IMR-90 (cell line): ENCODE data around the gene PITX3. TPM values are rescaled to one million over a fixed set of nuclear protein-coding genes. Genes with fewer than 3 reads are reported as not detected.

Experiments used
- ATAC-seq: fragments of 200-7000 bp; cut with Tn5 transposase; 2 replicates; pipeline ENCODE4 v1.9.1; 2020; ENCODE audit warnings: low read depth, mild to moderate bottlenecking, moderate library complexity
- BruUV-seq: library from RNA; stranded (reverse); fragments of 400-500 nt; replicated peaks from 2 replicates; lab custom pipeline; 2021; lab: Mats Ljungman, UMichigan
- CTCF ChIA-PET: fragments of 300-600 bp; formaldehyde crosslinking; extraction: SDS; loops from one replicate; lab custom pipeline; 2021; ENCODE audit warnings: antibody characterized with exemption; lab: Yijun Ruan, JAX
- POLR2A ChIA-PET: fragments of 300-600 bp; sonication (Branson Sonifier 250); formaldehyde crosslinking; loops from one replicate; lab custom pipeline; 2022; ENCODE audit warnings: antibody characterized with exemption; ENCODE audit not compliant: unreplicated experiment; lab: Charles Lee
- DNase-seq: peaks from one replicate; pipeline ENCODE4 v3.0.0; 2013
- H2AFZ ChIP-seq: replicated peaks from 2 replicates; pipeline ENCODE3; 2013; ENCODE audit warnings: low read length, mild to moderate bottlenecking; ENCODE audit not compliant: poor library complexity
- H2AK5ac ChIP-seq: 2 replicates; pipeline ENCODE4 v1.6.1; 2013; ENCODE audit warnings: low read depth, low read length, inconsistent platforms
- H2AK9ac ChIP-seq: replicated peaks from 2 replicates; pipeline ENCODE3; 2013; ENCODE audit warnings: mild to moderate bottlenecking, low read depth, low read length, moderate library complexity; ENCODE audit not compliant: poor library complexity
- H2BK120ac ChIP-seq: 2 replicates; pipeline ENCODE4 v1.6.1; 2013; ENCODE audit warnings: low read depth, low read length, inconsistent platforms
- H2BK15ac ChIP-seq: 3 replicates; pipeline ENCODE4 v1.6.1; 2013; ENCODE audit warnings: low read depth, low read length, inconsistent platforms
- H2BK20ac ChIP-seq: 2 replicates; pipeline ENCODE4 v1.6.1; 2013; ENCODE audit warnings: low read depth, mild to moderate bottlenecking, inconsistent platforms, low read length, moderate library complexity
- H2BK5ac ChIP-seq: 2 replicates; pipeline ENCODE4 v1.6.1; 2013; ENCODE audit warnings: mild to moderate bottlenecking, low read depth, low read length, inconsistent platforms; ENCODE audit not compliant: poor library complexity, severe bottlenecking
- H3K14ac ChIP-seq: replicated peaks from 2 replicates; pipeline ENCODE4 v1.6.1; 2013; ENCODE audit warnings: low read depth, low read length, inconsistent platforms
- H3K18ac ChIP-seq: 2 replicates; pipeline ENCODE4 v1.6.1; 2013; ENCODE audit warnings: low read depth, low read length, control low read depth
- H3K23ac ChIP-seq: 2 replicates; pipeline ENCODE4 v1.6.1; 2013; ENCODE audit warnings: low read depth, low read length, inconsistent platforms
- H3K27ac ChIP-seq: 2 replicates; pipeline ENCODE4 v1.5.1; 2013; ENCODE audit warnings: mild to moderate bottlenecking, control low read depth, low read length; ENCODE audit not compliant: insufficient read depth
- H3K27me3 ChIP-seq: 2 replicates; pipeline ENCODE4 v1.6.1; 2013; ENCODE audit warnings: low read length; ENCODE audit not compliant: control insufficient read depth, insufficient read depth
- H3K36me3 ChIP-seq: 2 replicates; pipeline ENCODE4 v1.6.1; 2013; ENCODE audit warnings: low read length, mixed read lengths; ENCODE audit not compliant: control insufficient read depth, insufficient read depth
- H3K4ac ChIP-seq: 2 replicates; pipeline ENCODE4 v1.6.1; 2013; ENCODE audit warnings: low read depth, low read length, inconsistent platforms
- H3K4me1 ChIP-seq: 2 replicates; pipeline ENCODE4 v1.6.1; 2013; ENCODE audit warnings: low read length, mixed read lengths; ENCODE audit not compliant: control insufficient read depth, insufficient read depth
- H3K4me2 ChIP-seq: 2 replicates; pipeline ENCODE4 v1.6.1; 2013; ENCODE audit warnings: low read depth, mild to moderate bottlenecking, control low read depth, low read length, moderate library complexity
- H3K4me3 ChIP-seq: 2 replicates; pipeline ENCODE4 v1.5.1; 2013; ENCODE audit warnings: low read depth, mild to moderate bottlenecking, control low read depth, low read length, moderate library complexity; ENCODE audit not compliant: insufficient read depth
- H3K56ac ChIP-seq: 2 replicates; pipeline ENCODE4 v1.6.1; 2013; ENCODE audit warnings: low read length, inconsistent platforms; ENCODE audit not compliant: insufficient read depth; ENCODE audit errors: extremely low read depth
- H3K79me1 ChIP-seq, 2 experiments: 2 replicates each; pipeline ENCODE4 v1.6.1; 2013; ENCODE audit warnings: low read length in 2 of 2, inconsistent platforms in 1 of 2, low read depth in 1 of 2
- H3K9ac ChIP-seq: 2 replicates; pipeline ENCODE4 v1.6.1; 2013; ENCODE audit warnings: low read depth, low read length, control low read depth
- H3K9me1 ChIP-seq: 2 replicates; pipeline ENCODE4 v1.6.1; 2013; ENCODE audit warnings: low read length, inconsistent platforms; ENCODE audit not compliant: insufficient read depth
- H3K9me3 ChIP-seq: 2 replicates; pipeline ENCODE4 v1.6.1; 2013; ENCODE audit warnings: low read length; ENCODE audit not compliant: control insufficient read depth, insufficient read depth
- H4K20me1 ChIP-seq: 2 replicates; pipeline ENCODE4 v1.6.1; 2013; ENCODE audit warnings: low read length, inconsistent platforms; ENCODE audit not compliant: insufficient read depth
- H4K5ac ChIP-seq: 2 replicates; pipeline ENCODE4 v1.6.1; 2013; ENCODE audit warnings: mild to moderate bottlenecking, low read depth, low read length, control low read depth
- H4K8ac ChIP-seq, 2 experiments: 2 replicates each; pipeline ENCODE4 v1.6.1; 2013; ENCODE audit warnings: low read depth in 2 of 2, low read length in 2 of 2, control low read depth in 1 of 2, inconsistent platforms in 1 of 2
- H4K91ac ChIP-seq: 2 replicates; pipeline ENCODE4 v1.6.1; 2013; ENCODE audit warnings: low read depth, low read length, inconsistent platforms; ENCODE audit not compliant: insufficient read depth
- CEBPB ChIP-seq: IDR thresholded peaks from 2 replicates; pipeline ENCODE4 v1.6.1; 2012; ENCODE audit warnings: low read depth, low read length, improper control_type of control experiment
- CHD1 ChIP-seq: IDR thresholded peaks from 2 replicates; pipeline ENCODE4 v1.6.1; 2012; ENCODE audit warnings: low read depth, low read length, improper control_type of control experiment
- MAFK ChIP-seq: IDR thresholded peaks from 2 replicates; pipeline ENCODE4 v1.6.1; 2012; ENCODE audit warnings: low read depth, low read length, improper control_type of control experiment
- MAZ ChIP-seq: IDR thresholded peaks from 2 replicates; pipeline ENCODE4 v1.6.1; 2012; ENCODE audit warnings: low read depth, mild to moderate bottlenecking, low read length, improper control_type of control experiment, moderate library complexity, borderline replicate concordance
- MXI1 ChIP-seq: IDR thresholded peaks from 2 replicates; pipeline ENCODE4 v1.6.1; 2012; ENCODE audit warnings: low read depth, mild to moderate bottlenecking, low read length, moderate library complexity, borderline replicate concordance
- NFE2L2 ChIP-seq: fragments of 150-350 bp; IDR thresholded peaks from 2 replicates; pipeline ENCODE4 v1.6.1; 2016; ENCODE audit warnings: low read depth, mild to moderate bottlenecking, low read length
- POLR2A ChIP-seq: IDR thresholded peaks from 2 replicates; pipeline ENCODE4 v1.6.1; 2012; ENCODE audit warnings: mild to moderate bottlenecking, low read depth, low read length
- RAD21 ChIP-seq: IDR thresholded peaks from 2 replicates; pipeline ENCODE4 v1.6.1; 2012; ENCODE audit warnings: low read length, improper control_type of control experiment
- RFX5 ChIP-seq: IDR thresholded peaks from 2 replicates; pipeline ENCODE4 v1.8.0; 2012; ENCODE audit warnings: low read depth, mild to moderate bottlenecking, low read length, moderate library complexity
- SMC3 ChIP-seq: fragments of 150-350 bp; IDR thresholded peaks from 2 replicates; pipeline ENCODE4 v1.6.1; 2016; ENCODE audit warnings: low read depth, mild to moderate bottlenecking, antibody characterized with exemption, low read length, moderate library complexity
- WGBS, 2 experiments: methylation state at CpG; one replicate each; pipeline versions ENCODE4 v1.1.5 to v1.1.7; 2013; ENCODE audit warnings: missing lambda C conversion rate in 2 of 2; ENCODE audit not compliant: insufficient read length in 1 of 2; ENCODE audit errors: extremely low coverage in 2 of 2; 5-methylcytosine and 5-hydroxymethylcytosine counted together
- dilution Hi-C: fragments of 300-500 bp; cut with HindIII; formaldehyde crosslinking; loops from one replicate; pipeline ENCODE4 v1.14.3; 2018; ENCODE audit warnings: low sequenced_read_pairs; ENCODE audit not compliant: unreplicated experiment
- in situ Hi-C: fragments of 300-500 bp; cut with MboI; formaldehyde crosslinking; loops from 3 replicates; pipeline ENCODE4 v1.14.3; 2019; ENCODE audit warnings: low sequenced_read_pairs, inconsistent platforms, mixed read lengths
- intact Hi-C: fragments of 100-400 bp; cut with micrococcal nuclease; formaldehyde crosslinking; loops from 2 replicates; pipeline ENCODE4 v1.10.0; 2022
- polyA plus RNA-seq, 3 experiments: library from polyadenylated mRNA; depleted of rRNA; stranded (reverse); fragments of >200 nt; gene quantifications; 2 replicates each; pipeline ENCODE4 v1.2.3, GENCODE V29; 2012; ENCODE audit warnings: low replicate concordance in 1 of 3
- total RNA-seq: library from RNA; depleted of rRNA; stranded (reverse); fragments of >200 nt; gene quantifications from 2 replicates; pipeline ENCODE4 v1.2.3, GENCODE V29; 2012
- TF ChIP-seq, protein P1 (sequence below): conservative IDR thresholded peaks from 2 replicates; pipeline ENCODE4 v1.5.1; 2012; ENCODE audit warnings: mild to moderate bottlenecking, low read depth, low read length, improper control_type of control experiment
- TF ChIP-seq, protein P2 (sequence below): fragments of 150-350 bp; IDR thresholded peaks from 2 replicates; pipeline ENCODE4 v1.6.1; 2017; ENCODE audit warnings: mild to moderate bottlenecking, antibody characterized with exemption, low read length, low read depth
- TF ChIP-seq, protein P3 (sequence below): fragments of 150-350 bp; IDR thresholded peaks from 2 replicates; pipeline ENCODE4 v1.6.1; 2016; ENCODE audit warnings: low read depth, mild to moderate bottlenecking, low read length, moderate library complexity, borderline replicate concordance

PITX3 gene
- total and polyA plus RNA-seq, 2 of the 4 experiments (the other 2 are of a cell fraction) = not detected

DNA sequence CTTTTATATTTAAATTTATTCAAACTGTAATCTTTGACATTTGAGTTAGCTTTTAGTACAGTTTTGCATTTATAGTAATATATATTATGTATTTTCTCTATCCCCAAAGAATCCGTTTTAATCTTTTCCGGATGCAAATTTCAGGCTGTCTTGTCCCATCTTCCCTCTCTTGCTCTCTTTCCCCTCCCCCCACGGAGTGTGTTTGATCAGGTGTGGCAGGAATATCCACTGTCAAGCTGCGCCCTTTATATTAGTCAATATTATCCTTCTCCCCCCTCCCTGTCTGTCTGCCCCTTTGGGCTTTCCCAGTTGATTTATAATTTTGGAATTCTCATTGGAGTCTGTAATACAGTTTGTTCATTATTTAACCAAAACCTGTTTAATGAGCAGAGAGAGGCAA, 23.1 kb upstream of the PITX3 start:
- no peak overlapping the region for H3K4me2 ChIP-seq
- peaks cover 21% of the 10 kb centered on the region for H3K4me1 ChIP-seq
- H2BK20ac ChIP-seq = no peak overlapping the region
- POLR2A ChIA-PET = no interaction called here
- peaks cover 80% of the 10 kb centered on the region for H4K20me1 ChIP-seq
- peaks cover 35% of the 10 kb centered on the region for H3K9me1 ChIP-seq
- H2BK15ac ChIP-seq = no peak overlapping the region
- H3K56ac ChIP-seq = no peak overlapping the region
- no CpG with 5 or more reads among the region's 4 CpGs for WGBS, 2 experiments
- no peak overlapping the region for H3K23ac ChIP-seq
- H3K4ac ChIP-seq = no peak overlapping the region
- H3K9ac ChIP-seq = no peak overlapping the region
- H2AFZ ChIP-seq = no peak overlapping the region
- intact Hi-C loops = loop anchor here (5.0 kb wide), 1 partner anchor 33 kb away; no protein-coding TSS in a partner anchor
- H3K27me3 ChIP-seq = no peaks in the 10 kb centered on the region
- H2AK9ac ChIP-seq = no peak overlapping the region
- CTCF ChIA-PET = no interaction called here
- no peak overlapping the region for H4K8ac ChIP-seq
- no peak for ATAC-seq
- peaks cover 14% of the 10 kb centered on the region for H3K36me3 ChIP-seq
- H4K91ac ChIP-seq = no peak overlapping the region
- H3K18ac ChIP-seq = no peak overlapping the region
- no peaks in the 10 kb centered on the region for H3K9me3 ChIP-seq
- DNase-seq = no peak
- H3K27ac ChIP-seq = no peak overlapping the region
- no peak overlapping the region for H3K14ac ChIP-seq
- H2AK5ac ChIP-seq = no peak overlapping the region
- no peak overlapping the region for H2BK120ac ChIP-seq
- peaks cover 30 to 85% of the 10 kb centered on the region in 2 experiments for H3K79me1 ChIP-seq
- no TSS peak for BruUV-seq
- dilution Hi-C loops = no loop called here
- in situ Hi-C loops = no loop called here
- no peak overlapping the region for H3K4me3 ChIP-seq
- H2BK5ac ChIP-seq = no peak overlapping the region
- H4K5ac ChIP-seq = no peak overlapping the region
- no peak for TF ChIP-seq MAZ
- TF ChIP-seq MAFK = no peak
- TF ChIP-seq, protein P1, sequence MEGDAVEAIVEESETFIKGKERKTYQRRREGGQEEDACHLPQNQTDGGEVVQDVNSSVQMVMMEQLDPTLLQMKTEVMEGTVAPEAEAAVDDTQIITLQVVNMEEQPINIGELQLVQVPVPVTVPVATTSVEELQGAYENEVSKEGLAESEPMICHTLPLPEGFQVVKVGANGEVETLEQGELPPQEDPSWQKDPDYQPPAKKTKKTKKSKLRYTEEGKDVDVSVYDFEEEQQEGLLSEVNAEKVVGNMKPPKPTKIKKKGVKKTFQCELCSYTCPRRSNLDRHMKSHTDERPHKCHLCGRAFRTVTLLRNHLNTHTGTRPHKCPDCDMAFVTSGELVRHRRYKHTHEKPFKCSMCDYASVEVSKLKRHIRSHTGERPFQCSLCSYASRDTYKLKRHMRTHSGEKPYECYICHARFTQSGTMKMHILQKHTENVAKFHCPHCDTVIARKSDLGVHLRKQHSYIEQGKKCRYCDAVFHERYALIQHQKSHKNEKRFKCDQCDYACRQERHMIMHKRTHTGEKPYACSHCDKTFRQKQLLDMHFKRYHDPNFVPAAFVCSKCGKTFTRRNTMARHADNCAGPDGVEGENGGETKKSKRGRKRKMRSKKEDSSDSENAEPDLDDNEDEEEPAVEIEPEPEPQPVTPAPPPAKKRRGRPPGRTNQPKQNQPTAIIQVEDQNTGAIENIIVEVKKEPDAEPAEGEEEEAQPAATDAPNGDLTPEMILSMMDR = no peak
- TF ChIP-seq NFE2L2 = no peak
- TF ChIP-seq CEBPB = no peak
- TF ChIP-seq, protein P2, sequence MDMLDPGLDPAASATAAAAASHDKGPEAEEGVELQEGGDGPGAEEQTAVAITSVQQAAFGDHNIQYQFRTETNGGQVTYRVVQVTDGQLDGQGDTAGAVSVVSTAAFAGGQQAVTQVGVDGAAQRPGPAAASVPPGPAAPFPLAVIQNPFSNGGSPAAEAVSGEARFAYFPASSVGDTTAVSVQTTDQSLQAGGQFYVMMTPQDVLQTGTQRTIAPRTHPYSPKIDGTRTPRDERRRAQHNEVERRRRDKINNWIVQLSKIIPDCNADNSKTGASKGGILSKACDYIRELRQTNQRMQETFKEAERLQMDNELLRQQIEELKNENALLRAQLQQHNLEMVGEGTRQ = no peak
- no peak for TF ChIP-seq CHD1
- TF ChIP-seq, protein P3, sequence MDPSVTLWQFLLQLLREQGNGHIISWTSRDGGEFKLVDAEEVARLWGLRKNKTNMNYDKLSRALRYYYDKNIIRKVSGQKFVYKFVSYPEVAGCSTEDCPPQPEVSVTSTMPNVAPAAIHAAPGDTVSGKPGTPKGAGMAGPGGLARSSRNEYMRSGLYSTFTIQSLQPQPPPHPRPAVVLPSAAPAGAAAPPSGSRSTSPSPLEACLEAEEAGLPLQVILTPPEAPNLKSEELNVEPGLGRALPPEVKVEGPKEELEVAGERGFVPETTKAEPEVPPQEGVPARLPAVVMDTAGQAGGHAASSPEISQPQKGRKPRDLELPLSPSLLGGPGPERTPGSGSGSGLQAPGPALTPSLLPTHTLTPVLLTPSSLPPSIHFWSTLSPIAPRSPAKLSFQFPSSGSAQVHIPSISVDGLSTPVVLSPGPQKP = no peak
- no peak for TF ChIP-seq MXI1
- TF ChIP-seq POLR2A = no peak
- no peak for TF ChIP-seq RAD21
- TF ChIP-seq SMC3 = no peak
- TF ChIP-seq RFX5 = no peak
